HepG2 (cell line): ENCODE measurements around the gene CNNM4. TPM values are rescaled to one million over a fixed set of nuclear protein-coding genes. Genes with fewer than 3 reads are reported as not detected.

ENCODE experiments used
- AFF4 ChIP-seq: sonication (generic); formaldehyde crosslinking; IDR thresholded peaks from 2 replicates; pipeline ENCODE4 v1.4.0; 2020; ENCODE audit warnings: missing genetic modification reagents
- ATF1 ChIP-seq: IDR thresholded peaks from 2 replicates; pipeline ENCODE4 v1.6.1; 2016; ENCODE audit warnings: mild to moderate bottlenecking, control low read depth
- CERS6 ChIP-seq: sonication (generic); formaldehyde crosslinking; IDR thresholded peaks from 2 replicates; pipeline ENCODE4 v1.5.0; 2020; ENCODE audit warnings: missing genetic modification reagents
- HINFP ChIP-seq: sonication (generic); formaldehyde crosslinking; IDR thresholded peaks from 2 replicates; pipeline ENCODE4 v1.4.0; 2020; ENCODE audit warnings: low read depth, mild to moderate bottlenecking, missing genetic modification reagents
- HNRNPL ChIP-seq: fragments of 200-400 bp; formaldehyde crosslinking; IDR thresholded peaks from 2 replicates; pipeline ENCODE4 v1.6.1; 2017; ENCODE audit warnings: mild to moderate bottlenecking, low read depth, low read length
- KMT2B ChIP-seq: IDR thresholded peaks from 2 replicates; pipeline ENCODE4 v1.6.1; 2016; ENCODE audit warnings: missing genetic modification reagents, missing compliant biosample characterization
- MXD3 ChIP-seq: IDR thresholded peaks from 2 replicates; pipeline ENCODE4 v1.6.1; 2016; ENCODE audit warnings: mild to moderate bottlenecking, missing biosample characterization, missing genetic modification reagents
- SCMH1 ChIP-seq: sonication (generic); formaldehyde crosslinking; IDR thresholded peaks from 2 replicates; pipeline ENCODE4 v1.9.0; 2021; ENCODE audit warnings: missing genetic modification reagents, mild to moderate bottlenecking, borderline replicate concordance
- SSRP1 ChIP-seq: IDR thresholded peaks from 2 replicates; pipeline ENCODE4 v1.6.1; 2016; ENCODE audit warnings: control low read depth
- ZBTB37 ChIP-seq: sonication (generic); formaldehyde crosslinking; IDR thresholded peaks from 2 replicates; pipeline ENCODE4 v1.4.0; 2020; ENCODE audit warnings: mild to moderate bottlenecking, missing genetic modification reagents
- ZFP37 ChIP-seq: sonication (generic); formaldehyde crosslinking; IDR thresholded peaks from 2 replicates; pipeline ENCODE4 v1.4.0; 2020; ENCODE audit warnings: missing genetic modification reagents, borderline replicate concordance
- ZNF574 ChIP-seq: sonication (generic); formaldehyde crosslinking; IDR thresholded peaks from 2 replicates; pipeline ENCODE4 v1.4.0; 2020; ENCODE audit warnings: missing genetic modification reagents
- ZNF678 ChIP-seq: sonication (generic); formaldehyde crosslinking; IDR thresholded peaks from 2 replicates; pipeline ENCODE4 v1.4.0; 2020; ENCODE audit warnings: mild to moderate bottlenecking, missing genetic modification reagents
- ZNF687 ChIP-seq: sonication (generic); formaldehyde crosslinking; IDR thresholded peaks from 2 replicates; pipeline ENCODE4 v1.5.1; 2020; ENCODE audit warnings: mild to moderate bottlenecking, missing genetic modification reagents, moderate library complexity
- polyA plus RNA-seq, 8 experiments: library from polyadenylated mRNA; depleted of rRNA in 3 of 8; stranded (reverse) in 7 of 8; unstranded in 1 of 8; fragments of >200 nt; fragmentation: Illumina TruSeq in 4 of 8; extraction: Trizol in 4 of 8; gene quantifications; 2 replicates each; pipeline versions ENCODE4 v1.2.1 to v1.2.3, GENCODE V29; 2011 to 2016; ENCODE audit warnings: low read depth in 4 of 8, missing spikeins in 1 of 8, mixed read lengths in 1 of 8; ENCODE audit not compliant: insufficient read depth in 1 of 8
- total RNA-seq, 5 experiments: library from RNA; depleted of rRNA; stranded (reverse); fragments of >200 nt; fragmentation: Illumina TruSeq; extraction: Trizol; gene quantifications; 2 replicates each; pipeline ENCODE4 v1.2.3, GENCODE V29; 2016; ENCODE audit warnings: low read depth in 1 of 5

The CNNM4 gene
- total and polyA plus RNA-seq, 2 of the 13 experiments (the other 11 are each of a cell fraction or from before 2014, with no cell fraction given) = 5.9 to 8.4 TPM

- TF ChIP-seq HINFP (CRISPR knock-in tag) = no peak
- no peak for TF ChIP-seq ZFP37 (CRISPR knock-in tag)
- TF ChIP-seq SCMH1 (CRISPR knock-in tag) = no peak
- TF ChIP-seq ZNF687 (CRISPR knock-in tag) = peak; percentile 68
- no peak for TF ChIP-seq ATF1 (CRISPR knock-in tag)
- no peak for TF ChIP-seq SSRP1
- no peak for TF ChIP-seq KMT2B
- 0 out of 2 replicates have a peak, but pooled peaks have one; percentile 10 for TF ChIP-seq ZNF574 (CRISPR knock-in tag)
- 0 out of 2 replicates have a peak, but pooled peaks have one; percentile 21 for TF ChIP-seq MXD3 (CRISPR knock-in tag)
- TF ChIP-seq AFF4 (CRISPR knock-in tag) = no peak
- 0 out of 2 replicates have a peak, but pooled peaks have one; percentile 21 for TF ChIP-seq HNRNPL
- no peak for TF ChIP-seq ZNF678 (CRISPR knock-in tag)
- no peak for TF ChIP-seq ZBTB37
- no peak for TF ChIP-seq CERS6 (CRISPR knock-in tag)
Measured at GRCh38 chr2:96769814-96770213, 9.1 kb downstream of the CNNM4 start (continued).
